RWPE1 (cell line): ENCODE results near the gene VEZT.
"Not testable (repeated sequence)": the region's sequence is repeated elsewhere in the genome, so short reads cannot be mapped to it uniquely, and the experiment has no call there.

ENCODE experiments used
- CTCF ChIA-PET: fragments of 350-600 bp; sonication (Branson Sonifier 250); formaldehyde crosslinking; extraction: SDS; loops from one replicate; lab custom pipeline; 2021; lab: Yijun Ruan, JAX
- POLR2A ChIA-PET: fragments of 400-600 bp; formaldehyde crosslinking; extraction: SDS; loops from one replicate; lab custom pipeline; 2020; ENCODE audit warnings: antibody characterized with exemption; ENCODE audit not compliant: low non-redundant PET; lab: Yijun Ruan, JAX
- DNase-seq: peaks from one replicate; pipeline ENCODE4 v3.0.0; 2012; ENCODE audit warnings: low spot score
- H3K27ac ChIP-seq: fragments of 450-650 bp; 2 replicates; pipeline ENCODE4 v1.5.1; 2017
- CTCF ChIP-seq: fragments of 450-650 bp; conservative IDR thresholded peaks from 2 replicates; pipeline ENCODE4 v1.5.1; 2017; ENCODE audit warnings: low read depth, mild to moderate bottlenecking

The VEZT gene

GRCh38 chr12:95237315-95237714 lies 19.7 kb downstream of the VEZT start:
- no peak overlapping the region for H3K27ac ChIP-seq
- POLR2A ChIA-PET, result no interaction called here
- no peak for DNase-seq
- TF ChIP-seq CTCF, result no peak
- CTCF ChIA-PET, result interaction anchor here (0.9 kb wide), 1 partner anchor 54 kb away, joined by 4 read pairs; no protein-coding TSS in a partner anchor

GRCh38 chr12:95238150-95238549 lies 20.5 kb downstream of the VEZT start:
- CTCF ChIA-PET, result interaction anchor here (0.9 kb wide), 1 partner anchor 53 kb away, joined by 4 read pairs; no protein-coding TSS in a partner anchor
- DNase-seq, result no peak
- POLR2A ChIA-PET, result no interaction called here
- no peak overlapping the region for H3K27ac ChIP-seq
- TF ChIP-seq CTCF, result no peak

GRCh38 chr12:95239216-95239615 lies 21.6 kb downstream of the VEZT start:
- no peak overlapping the region for H3K27ac ChIP-seq
- DNase-seq, result no peak
- CTCF ChIA-PET, result interaction anchor here (0.6 to 0.8 kb wide), 2 partner anchors 164 to 547 kb away, joined by 3 to 4 read pairs; no protein-coding TSS in a partner anchor
- TF ChIP-seq CTCF, result no peak
- POLR2A ChIA-PET, result no interaction called here

DNA sequence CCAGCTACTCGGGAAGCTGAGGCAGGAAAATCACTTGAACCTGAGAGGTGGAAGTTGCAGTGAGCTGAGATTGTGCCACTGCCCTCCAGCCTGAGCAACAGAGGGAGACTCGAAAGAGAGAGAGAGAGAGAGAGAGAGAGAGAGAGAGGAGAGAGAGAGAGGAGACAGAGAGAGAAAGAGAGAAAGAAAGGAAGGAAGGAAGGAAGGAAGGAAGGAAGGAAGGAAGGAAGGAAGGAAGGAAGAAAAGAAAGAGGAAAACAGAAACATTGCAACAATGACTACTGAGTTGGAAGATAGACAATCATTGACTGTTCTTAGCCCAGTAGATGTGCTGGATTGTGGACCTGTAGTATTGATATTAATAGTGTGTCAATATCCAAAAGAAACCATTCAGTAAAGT lies 22.2 kb downstream of the VEZT start:
- CTCF ChIA-PET, result interaction anchor here (0.6 to 0.8 kb wide), 2 partner anchors 163 to 546 kb away, joined by 3 to 4 read pairs; no protein-coding TSS in a partner anchor
- POLR2A ChIA-PET, H3K27ac ChIP-seq: not testable (repeated sequence)

DNA sequence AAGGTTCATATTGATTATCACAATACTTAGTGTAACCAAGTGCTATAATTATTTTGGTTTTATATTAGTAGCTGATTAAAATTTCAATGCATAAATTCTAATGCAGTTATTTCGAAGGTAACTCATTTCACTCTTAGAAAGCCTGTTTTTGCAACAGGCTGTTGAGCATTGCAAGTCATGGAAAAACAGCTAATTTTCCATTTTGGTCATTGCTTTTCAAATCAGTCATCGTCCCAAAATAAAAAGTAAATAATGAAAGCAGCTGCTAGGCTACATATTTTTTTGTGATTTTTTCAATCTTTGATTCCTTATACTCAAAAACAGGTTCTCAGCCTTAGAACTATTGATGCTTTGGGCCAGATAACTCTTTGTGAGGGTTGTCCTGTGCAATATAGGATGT lies 22.9 kb downstream of the VEZT start:
- TF ChIP-seq CTCF, result no peak
- H3K27ac ChIP-seq, result no peak overlapping the region
- POLR2A ChIA-PET, result no interaction called here
- CTCF ChIA-PET, result interaction anchor here (0.7 kb wide), 1 partner anchor 235 kb away, joined by 3 read pairs; no protein-coding TSS in a partner anchor
- no peak for DNase-seq

More for the DNA sequence above, 22.2 kb downstream of the VEZT start:
- not testable (repeated sequence) for DNase-seq

- H3K27ac ChIP-seq, DNase-seq, POLR2A ChIA-PET: not testable (repeated sequence)
- CTCF ChIA-PET, result interaction anchor here (0.7 kb wide), 1 partner anchor 234 kb away, joined by 3 read pairs; no protein-coding TSS in a partner anchor
Observed at GRCh38 chr12:95241138-95241537, 23.5 kb downstream of the VEZT start.

- ChIA-PET CTCF (no interaction called here), POLR2A (no interaction called here)
- no peak overlapping the region for H3K27ac ChIP-seq
- TF ChIP-seq CTCF, result no peak
- no peak for DNase-seq
Observed at GRCh38 chr12:95241761-95242506, 24.3 kb downstream of the VEZT start.
